CD4-positive, alpha-beta T cell (primary cell): Measurements from ENCODE around the gene ANKRD39. TPM values are rescaled to one million over a fixed set of nuclear protein-coding genes. Genes with fewer than 3 reads are reported as not detected.
A peak's percentile ranks its signal among the peaks of the same experiment; 100 is the strongest.

Source experiments
- ATAC-seq: fragments of 200-7000 bp; cut with Tn5 transposase; one replicate; pipeline ENCODE4 v1.10.0; 2022; ENCODE audit warnings: mild to moderate bottlenecking; ENCODE audit not compliant: poor library complexity
- CTCF ChIA-PET: fragments of 350-600 bp; sonication (Branson Sonifier 250); formaldehyde crosslinking; loops from one replicate; lab custom pipeline; 2021; ENCODE audit warnings: antibody characterized with exemption, inconsistent platforms; lab: Charles Lee
- POLR2A ChIA-PET: fragments of 350-600 bp; sonication (Branson Sonifier 250); formaldehyde crosslinking; loops from one replicate; lab custom pipeline; 2021; ENCODE audit warnings: antibody characterized with exemption, inconsistent platforms; lab: Charles Lee
- DNase-seq, 14 experiments: peaks; one replicate each; pipeline ENCODE4 v3.0.0-alpha.2; 2013 to 2020; ENCODE audit warnings: mixed read lengths in 2 of 14
- H3K27ac ChIP-seq, 2 donors: one replicate each; pipeline versions ENCODE4 v1.5.1 to v1.7.0; 2013; ENCODE audit warnings: low read length in 2 of 2, low read depth in 1 of 2, mild to moderate bottlenecking in 1 of 2
- H3K27me3 ChIP-seq, 2 experiments: 1 replicate in 1 of 2; 2 replicates in 1 of 2; pipeline versions ENCODE4 v1.6.1 to v1.7.0; 2013; ENCODE audit warnings: low read length in 2 of 2, control low read depth in 1 of 2, mild to moderate bottlenecking in 1 of 2, moderate library complexity in 1 of 2; ENCODE audit not compliant: insufficient read depth in 2 of 2, control insufficient read depth in 1 of 2
- H3K36me3 ChIP-seq: one replicate; pipeline ENCODE4 v1.6.1; 2013; ENCODE audit warnings: low read length, control low read depth; ENCODE audit not compliant: insufficient read depth
- H3K4me1 ChIP-seq: one replicate; pipeline ENCODE4 v1.6.1; 2013; ENCODE audit warnings: low read length, control low read depth; ENCODE audit not compliant: insufficient read depth
- H3K4me3 ChIP-seq: one replicate; pipeline ENCODE4 v1.5.1; 2013; ENCODE audit warnings: mild to moderate bottlenecking, low read length, moderate library complexity
- H3K9me3 ChIP-seq, 2 experiments: 1 replicate in 1 of 2; 2 replicates in 1 of 2; pipeline versions ENCODE4 v1.6.1 to v1.7.0; 2013; ENCODE audit warnings: low read length in 2 of 2, mild to moderate bottlenecking in 2 of 2, control low read depth in 1 of 2, moderate library complexity in 1 of 2; ENCODE audit not compliant: control insufficient read depth in 1 of 2, insufficient read depth in 1 of 2
- H3K27ac Mint-ChIP-seq: one replicate; pipeline ENCODE4 v1.8.0; 2020; ENCODE audit warnings: mixed read lengths
- H3K27me3 Mint-ChIP-seq: one replicate; pipeline ENCODE4 v1.8.0; 2021; ENCODE audit warnings: mixed read lengths
- H3K36me3 Mint-ChIP-seq: one replicate; pipeline ENCODE4 v1.8.0; 2021; ENCODE audit warnings: low read depth, mixed read lengths
- H3K4me1 Mint-ChIP-seq: one replicate; pipeline ENCODE4 v1.8.0; 2021; ENCODE audit warnings: low read depth, mixed read lengths
- H3K4me3 Mint-ChIP-seq: one replicate; pipeline ENCODE4 v1.8.0; 2020; ENCODE audit warnings: mild to moderate bottlenecking, mixed read lengths
- H3K9me3 Mint-ChIP-seq: one replicate; pipeline ENCODE4 v1.8.0; 2020; ENCODE audit warnings: mixed read lengths
- CTCF ChIP-seq: fragments of 200-600 bp; IDR thresholded peaks from one replicate; pipeline ENCODE4 v1.8.0; 2022; ENCODE audit warnings: antibody characterized with exemption, mild to moderate bottlenecking
- intact Hi-C, 2 experiments: fragments of 100-400 bp; cut with DNase I in 1 of 2; cut with micrococcal nuclease in 1 of 2; formaldehyde crosslinking; loops; one replicate each; pipeline versions ENCODE4 v1.15.1 to v1.9.0; 2023 to 2025; cut with DNase I, micrococcal nuclease
- total RNA-seq, 174 experiments: library from RNA in 2 of 174; stranded (reverse) in 2 of 174; gene quantifications; one replicate each; pipeline ENCODE4 v1.2.3 and lab custom pipeline; 2021 to 2026

The ANKRD39 gene
- total RNA-seq, 2 experiments from 2014 or later, result 17.2 to 18.3 TPM

GRCh38 chr2:96895746-96896651 lies 38.2 kb upstream of the ANKRD39 start:
- Histone ChIP-seq H3K4me3 (no peak overlapping the region), H3K27ac (no peak overlapping the region), H3K36me3 (no peaks in the 10 kb centered on the region), H3K27me3 (no peaks in the 10 kb centered on the region), H3K4me1 (peaks cover 50% of the 10 kb centered on the region), H3K9me3 (no peaks in the 10 kb centered on the region)
- no peak for TF ChIP-seq CTCF
- Mint-ChIP-seq H3K27ac (peak overlapping the region; percentile 46), H3K36me3 (no peaks in the 10 kb centered on the region), H3K4me1 (peaks cover 67% of the 10 kb centered on the region), H3K27me3 (no peaks in the 10 kb centered on the region), H3K9me3 (no peaks in the 10 kb centered on the region), H3K4me3 (no peak overlapping the region)
- intact Hi-C loops, result no loop called here
- DNase-seq (peak in 11 of 14 experiments; percentile 19 to 75 (median 39)), ATAC-seq (peak; percentile 66)
- POLR2A ChIA-PET, result interaction anchor here (0.9 to 1.6 kb wide), 5 partner anchors 16 to 66 kb away, joined by 3 to 4 read pairs (median 3); partner anchors contain the start of gene ANKRD39
- CTCF ChIA-PET, result interaction anchor here (1.0 kb wide), 1 partner anchor 27 kb away, joined by 3 read pairs; no protein-coding TSS in a partner anchor

GRCh38 chr2:96895032-96895745 lies 37.4 kb upstream of the ANKRD39 start:
- DNase-seq (no peak), ATAC-seq (no peak)
- Mint-ChIP-seq H3K4me3 (no peak overlapping the region), H3K27ac (peak overlapping the region; percentile 46), H3K27me3 (no peaks in the 10 kb centered on the region), H3K36me3 (no peaks in the 10 kb centered on the region), H3K4me1 (peaks cover 75% of the 10 kb centered on the region), H3K9me3 (no peaks in the 10 kb centered on the region)
- intact Hi-C loops, result no loop called here
- CTCF ChIA-PET, result interaction anchor here (1.0 kb wide), 1 partner anchor 27 kb away, joined by 3 read pairs; no protein-coding TSS in a partner anchor
- no peaks in the 10 kb centered on the region for H3K9me3 ChIP-seq
- no peaks in the 10 kb centered on the region for H3K27me3 ChIP-seq
- no peak for TF ChIP-seq CTCF
- no peak overlapping the region for H3K4me3 ChIP-seq
- peaks cover 56% of the 10 kb centered on the region for H3K4me1 ChIP-seq
- no peaks in the 10 kb centered on the region for H3K36me3 ChIP-seq
- POLR2A ChIA-PET, result interaction anchor here (0.9 to 1.6 kb wide), 4 partner anchors 17 to 37 kb away, joined by 3 to 4 read pairs (median 4); partner anchors contain the start of gene ANKRD39
- no peak overlapping the region for H3K27ac ChIP-seq

GRCh38 chr2:96894151-96894531 lies 36.3 kb upstream of the ANKRD39 start:
- Mint-ChIP-seq H3K36me3 (no peaks in the 10 kb centered on the region), H3K4me3 (no peak overlapping the region), H3K27me3 (no peaks in the 10 kb centered on the region), H3K4me1 (peaks cover 78% of the 10 kb centered on the region), H3K9me3 (no peaks in the 10 kb centered on the region), H3K27ac (no peak overlapping the region)
- Histone ChIP-seq H3K9me3 (no peaks in the 10 kb centered on the region), H3K4me1 (peaks cover 55% of the 10 kb centered on the region), H3K36me3 (no peaks in the 10 kb centered on the region), H3K27me3 (no peaks in the 10 kb centered on the region), H3K27ac (no peak overlapping the region), H3K4me3 (no peak overlapping the region)
- no peak for DNase-seq
- ChIA-PET POLR2A (no interaction called here), CTCF (no interaction called here)
- ATAC-seq, result no peak
- intact Hi-C loops, result no loop called here
- no peak for TF ChIP-seq CTCF
